ENCODE measurements around the gene MRPL18. TPM values are rescaled to one million over a fixed set of nuclear protein-coding genes. Genes with fewer than 3 reads are reported as not detected.
A peak's percentile ranks its signal among the peaks of the same experiment; 100 is the strongest.
"Not testable (repeated sequence)": the region's sequence is repeated elsewhere in the genome, so short reads cannot be mapped to it uniquely, and the experiment has no call there.

The MRPL18 gene
- total RNA-seq (10 to 100 TPM; 23.2 to 24.9 TPM), total RNA-seq (20.1 to 45.0 reads per million in 2 donors)

GRCh38 chr6:159790149-159790955, at the start of gene MRPL18:
TSS of gene MRPL18 (plus strand) at chr6:159790467. CDS start at chr6:159790588, 121 bp downstream.
- Mint-ChIP-seq H3K4me3 (peak within 1 kb of the TSS; percentile 98), H3K27ac (peak within 1 kb of the TSS; percentile 97), H3K27me3 (no peaks in the 10 kb centered on the region), H3K36me3 (ENCODE audit: low read depth) (peaks cover 2% of the 10 kb centered on the region), H3K4me1 (peaks cover 44% of the 10 kb centered on the region)
- no peaks in the 10 kb centered on the region for H3K9me3 ChIP-seq (ENCODE audit: control insufficient read depth, low read length, poor library complexity, severe bottlenecking)
- ATAC-seq (peak; percentile 77), DNase-seq (peak; percentile 65 to 83 (median 75))

- ATAC-seq (no peak), DNase-seq (no peak)
- no peak overlapping the region for H3K4me3 Mint-ChIP-seq
- H3K27me3 Mint-ChIP-seq = no peaks in the 10 kb centered on the region
- no peaks in the 10 kb centered on the region for H3K9me3 ChIP-seq (ENCODE audit: control insufficient read depth, low read length, poor library complexity, severe bottlenecking)
- peaks cover 14% of the 10 kb centered on the region for H3K36me3 Mint-ChIP-seq (ENCODE audit: low read depth)
- peaks cover 30% of the 10 kb centered on the region for H3K4me1 Mint-ChIP-seq
- no peak overlapping the region for H3K27ac Mint-ChIP-seq
Observed at GRCh38 chr6:159742165-159742564, 48.1 kb upstream of the MRPL18 start.

- Mint-ChIP-seq H3K36me3 (ENCODE audit: low read depth) (peaks cover 17% of the 10 kb centered on the region), H3K4me1 (peaks cover 20% of the 10 kb centered on the region), H3K27ac (peak overlapping the region; percentile 87), H3K4me3 (no peak overlapping the region), H3K27me3 (no peaks in the 10 kb centered on the region)
- no peaks in the 10 kb centered on the region for H3K9me3 ChIP-seq (ENCODE audit: control insufficient read depth, low read length, poor library complexity, severe bottlenecking)
- DNase-seq = no peak
- no peak for ATAC-seq
Observed at GRCh38 chr6:159745081-159745480, 45.2 kb upstream of the MRPL18 start.

- ATAC-seq = no peak
- H3K36me3 Mint-ChIP-seq (ENCODE audit: low read depth) = peaks cover 17% of the 10 kb centered on the region
- no peak overlapping the region for H3K4me3 Mint-ChIP-seq
- H3K4me1 Mint-ChIP-seq = peaks cover 13% of the 10 kb centered on the region
- DNase-seq = no peak
- no peaks in the 10 kb centered on the region for H3K27me3 Mint-ChIP-seq
- H3K27ac Mint-ChIP-seq = no peak overlapping the region
- no peaks in the 10 kb centered on the region for H3K9me3 ChIP-seq (ENCODE audit: control insufficient read depth, low read length, poor library complexity, severe bottlenecking)
Observed at GRCh38 chr6:159746759-159747158, 43.5 kb upstream of the MRPL18 start.

GRCh38 chr6:159748127-159748526, 42.1 kb upstream of the MRPL18 start:
- not testable (repeated sequence) for DNase-seq; H3K27ac Mint-ChIP-seq; H3K4me3 Mint-ChIP-seq; H3K27me3 Mint-ChIP-seq; ATAC-seq; H3K9me3 ChIP-seq (ENCODE audit: control insufficient read depth, low read length, poor library complexity, severe bottlenecking)
- Mint-ChIP-seq H3K4me1 (peaks cover 13% of the 10 kb centered on the region), H3K36me3 (ENCODE audit: low read depth) (peaks cover 17% of the 10 kb centered on the region)

- DNase-seq (no peak), ATAC-seq (no peak)
- no peak overlapping the region for H3K27ac Mint-ChIP-seq
- peaks cover 3% of the 10 kb centered on the region for H3K36me3 Mint-ChIP-seq (ENCODE audit: low read depth)
- peak overlapping the region; percentile 33 for H3K4me3 Mint-ChIP-seq
- peaks cover 2% of the 10 kb centered on the region for H3K4me1 Mint-ChIP-seq
- H3K9me3 ChIP-seq (ENCODE audit: control insufficient read depth, low read length, poor library complexity, severe bottlenecking) = no peaks in the 10 kb centered on the region
- no peaks in the 10 kb centered on the region for H3K27me3 Mint-ChIP-seq
Observed at GRCh38 chr6:159751448-159751847, 38.8 kb upstream of the MRPL18 start.

- ATAC-seq (no peak), DNase-seq (no peak)
- Mint-ChIP-seq H3K36me3 (ENCODE audit: low read depth) (peaks cover 3% of the 10 kb centered on the region), H3K4me3 (no peak overlapping the region), H3K4me1 (peaks cover 2% of the 10 kb centered on the region), H3K27ac (peak overlapping the region; percentile 54), H3K27me3 (no peaks in the 10 kb centered on the region)
- H3K9me3 ChIP-seq (ENCODE audit: control insufficient read depth, low read length, poor library complexity, severe bottlenecking) = no peaks in the 10 kb centered on the region
Observed at GRCh38 chr6:159753081-159753872, 37.0 kb upstream of the MRPL18 start.

- no peaks in the 10 kb centered on the region for H3K27me3 Mint-ChIP-seq
Observed at GRCh38 chr6:159754401-159754800, 35.9 kb upstream of the MRPL18 start.

GRCh38 chr6:159754959-159755914, 35.0 kb upstream of the MRPL18 start:
- H3K4me3 Mint-ChIP-seq = no peak overlapping the region
- H3K27me3 Mint-ChIP-seq = no peaks in the 10 kb centered on the region
- H3K4me1 Mint-ChIP-seq = peaks cover 8% of the 10 kb centered on the region
- no peak for ATAC-seq
- no peaks in the 10 kb centered on the region for H3K9me3 ChIP-seq (ENCODE audit: control insufficient read depth, low read length, poor library complexity, severe bottlenecking)
- H3K27ac Mint-ChIP-seq = peak overlapping the region; percentile 41
- H3K36me3 Mint-ChIP-seq (ENCODE audit: low read depth) = peaks cover 3% of the 10 kb centered on the region
- no peak for DNase-seq

More at GRCh38 chr6:159754401-159754800, 35.9 kb upstream of the MRPL18 start:
- no peak overlapping the region for H3K4me3 Mint-ChIP-seq
- H3K27ac Mint-ChIP-seq = peak overlapping the region; percentile 54
- peaks cover 2% of the 10 kb centered on the region for H3K4me1 Mint-ChIP-seq
- H3K9me3 ChIP-seq (ENCODE audit: control insufficient read depth, low read length, poor library complexity, severe bottlenecking) = no peaks in the 10 kb centered on the region
- peaks cover 6% of the 10 kb centered on the region for H3K36me3 Mint-ChIP-seq (ENCODE audit: low read depth)
- no peak for ATAC-seq
- no peak for DNase-seq

- H3K27me3 Mint-ChIP-seq = no peaks in the 10 kb centered on the region
- ATAC-seq (no peak), DNase-seq (no peak)
- H3K27ac Mint-ChIP-seq = no peak overlapping the region
- H3K4me3 Mint-ChIP-seq = no peak overlapping the region
- H3K36me3 Mint-ChIP-seq (ENCODE audit: low read depth) = peaks cover 3% of the 10 kb centered on the region
- peaks cover 19% of the 10 kb centered on the region for H3K4me1 Mint-ChIP-seq
- no peaks in the 10 kb centered on the region for H3K9me3 ChIP-seq (ENCODE audit: control insufficient read depth, low read length, poor library complexity, severe bottlenecking)
Observed at GRCh38 chr6:159756508-159756907, 33.8 kb upstream of the MRPL18 start.

GRCh38 chr6:159758031-159759001, 32.0 kb upstream of the MRPL18 start:
- peaks cover 3% of the 10 kb centered on the region for H3K36me3 Mint-ChIP-seq (ENCODE audit: low read depth)

GRCh38 chr6:159759645-159760044, 30.6 kb upstream of the MRPL18 start:
- Mint-ChIP-seq H3K36me3 (ENCODE audit: low read depth) (peaks cover 3% of the 10 kb centered on the region), H3K27ac (peak overlapping the region; percentile 99), H3K4me1 (peaks cover 26% of the 10 kb centered on the region), H3K27me3 (no peaks in the 10 kb centered on the region), H3K4me3 (peak overlapping the region; percentile 65)
- no peaks in the 10 kb centered on the region for H3K9me3 ChIP-seq (ENCODE audit: control insufficient read depth, low read length, poor library complexity, severe bottlenecking)
- ATAC-seq = no peak
- no peak for DNase-seq

More at GRCh38 chr6:159758031-159759001, 32.0 kb upstream of the MRPL18 start:
- no peak for DNase-seq
- H3K4me3 Mint-ChIP-seq = peak overlapping the region; percentile 15
- H3K27me3 Mint-ChIP-seq = no peaks in the 10 kb centered on the region
- no peaks in the 10 kb centered on the region for H3K9me3 ChIP-seq (ENCODE audit: control insufficient read depth, low read length, poor library complexity, severe bottlenecking)
- peak overlapping the region; percentile 49 for H3K27ac Mint-ChIP-seq
- no peak for ATAC-seq
- peaks cover 25% of the 10 kb centered on the region for H3K4me1 Mint-ChIP-seq

Measured in T-helper 17 cell (primary cell).